ENCODE data around the gene MOV10L1.

- no peak for TF ChIP-seq RAD21 (IDR thresholded peaks at IDR 0.05; ENCODE audit: low read depth)
- no peak for TF ChIP-seq EP300 (IDR thresholded peaks at IDR 0.05; ENCODE audit: borderline replicate concordance)
- TF ChIP-seq FOXM1 (IDR thresholded peaks at IDR 0.05; ENCODE audit: borderline replicate concordance, low read depth) = no peak
- TF ChIP-seq NFIC (IDR thresholded peaks at IDR 0.05) = no peak
- TF ChIP-seq MAX (IDR thresholded peaks at IDR 0.05) = no peak
- TF ChIP-seq TEAD4 (IDR thresholded peaks at IDR 0.05) = no peak
- TF ChIP-seq TAF1 (IDR thresholded peaks at IDR 0.05; ENCODE audit: low read depth) = no peak
- TF ChIP-seq YY1 (IDR thresholded peaks at IDR 0.05; ENCODE audit: low read depth) = no peak
These were observed 15.8 kb upstream of the MOV10L1 start for GRCh38 chr22:50074056-50074455.
